Subcutaneous adipose tissue (tissue), 4 donors: ENCODE data around the gene TGM6. TPM values are rescaled to one million over a fixed set of nuclear protein-coding genes. Genes with fewer than 3 reads are reported as not detected.

Experiments
- total RNA-seq, 4 donors: library from RNA; depleted of rRNA; stranded (reverse); fragments of >200 nt; gene quantifications; one replicate each; pipeline ENCODE4 v1.1.0, GENCODE V29; 2016
- TF ChIP-seq, protein P1 (sequence below): fragments of 450-650 bp; IDR thresholded peaks from one replicate; pipeline ENCODE4 v1.5.1; 2016; ENCODE audit warnings: low read depth, mild to moderate bottlenecking, control low read depth, antibody characterized with exemption, moderate library complexity

The TGM6 gene
- total RNA-seq, 4 donors from 2014 or later = not detected

DNA sequence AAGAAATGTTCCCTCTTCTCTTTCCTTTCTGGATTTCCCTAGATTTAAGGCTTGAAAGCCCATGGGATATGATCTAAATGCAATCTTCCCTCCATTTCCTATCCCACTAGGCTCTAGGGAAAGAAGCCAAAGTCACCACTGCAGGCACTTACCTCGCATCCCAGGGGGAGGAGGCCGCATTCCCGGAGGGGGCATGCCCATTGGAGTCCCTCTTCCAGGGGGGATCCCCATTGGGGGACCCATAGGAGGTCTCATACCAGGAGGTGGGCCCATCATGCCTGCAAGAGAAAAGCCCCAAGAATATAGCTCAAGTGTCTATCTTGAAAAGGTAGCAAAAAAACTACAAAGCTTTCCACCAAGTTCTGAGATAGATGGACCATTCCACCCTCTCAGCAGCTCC, 81.8 kb downstream of the TGM6 start:
- TF ChIP-seq, protein P1, sequence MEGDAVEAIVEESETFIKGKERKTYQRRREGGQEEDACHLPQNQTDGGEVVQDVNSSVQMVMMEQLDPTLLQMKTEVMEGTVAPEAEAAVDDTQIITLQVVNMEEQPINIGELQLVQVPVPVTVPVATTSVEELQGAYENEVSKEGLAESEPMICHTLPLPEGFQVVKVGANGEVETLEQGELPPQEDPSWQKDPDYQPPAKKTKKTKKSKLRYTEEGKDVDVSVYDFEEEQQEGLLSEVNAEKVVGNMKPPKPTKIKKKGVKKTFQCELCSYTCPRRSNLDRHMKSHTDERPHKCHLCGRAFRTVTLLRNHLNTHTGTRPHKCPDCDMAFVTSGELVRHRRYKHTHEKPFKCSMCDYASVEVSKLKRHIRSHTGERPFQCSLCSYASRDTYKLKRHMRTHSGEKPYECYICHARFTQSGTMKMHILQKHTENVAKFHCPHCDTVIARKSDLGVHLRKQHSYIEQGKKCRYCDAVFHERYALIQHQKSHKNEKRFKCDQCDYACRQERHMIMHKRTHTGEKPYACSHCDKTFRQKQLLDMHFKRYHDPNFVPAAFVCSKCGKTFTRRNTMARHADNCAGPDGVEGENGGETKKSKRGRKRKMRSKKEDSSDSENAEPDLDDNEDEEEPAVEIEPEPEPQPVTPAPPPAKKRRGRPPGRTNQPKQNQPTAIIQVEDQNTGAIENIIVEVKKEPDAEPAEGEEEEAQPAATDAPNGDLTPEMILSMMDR = no peak

DNA sequence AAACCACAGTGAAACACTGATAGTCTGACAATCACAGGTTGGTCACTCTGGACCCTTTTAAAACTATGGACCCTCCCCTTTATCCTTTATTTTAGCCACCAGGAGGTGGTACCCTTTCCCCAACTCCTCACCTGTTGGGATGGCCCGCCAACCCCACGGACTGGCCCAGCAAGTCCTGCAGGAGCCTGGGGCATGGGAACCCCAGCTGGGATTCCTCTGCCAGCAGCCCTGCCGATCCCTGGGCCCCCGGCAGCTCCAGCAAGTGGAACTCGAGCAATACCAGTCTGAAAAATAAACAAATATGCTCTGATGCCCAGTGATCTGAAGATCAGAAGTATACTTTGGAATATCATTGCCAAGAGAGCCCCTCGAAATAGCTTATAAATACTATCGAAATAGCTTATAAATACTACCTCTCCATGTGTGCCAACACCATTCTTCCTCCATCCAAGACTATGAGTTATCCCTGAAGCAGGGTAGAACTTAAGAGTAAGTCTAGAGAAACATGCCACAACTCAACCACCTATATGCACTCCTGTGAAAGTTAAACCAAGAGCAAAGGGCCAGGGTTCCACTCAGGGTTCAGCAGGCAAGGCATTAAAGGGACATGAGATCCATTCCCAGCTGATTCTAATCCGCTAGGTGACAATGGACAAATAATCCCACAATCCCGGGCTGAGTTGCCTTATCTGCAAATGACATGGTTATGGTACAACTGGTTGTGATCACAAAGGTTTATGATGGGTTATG, 83.1 kb downstream of the TGM6 start:
- TF ChIP-seq, protein P1 = no peak

DNA sequence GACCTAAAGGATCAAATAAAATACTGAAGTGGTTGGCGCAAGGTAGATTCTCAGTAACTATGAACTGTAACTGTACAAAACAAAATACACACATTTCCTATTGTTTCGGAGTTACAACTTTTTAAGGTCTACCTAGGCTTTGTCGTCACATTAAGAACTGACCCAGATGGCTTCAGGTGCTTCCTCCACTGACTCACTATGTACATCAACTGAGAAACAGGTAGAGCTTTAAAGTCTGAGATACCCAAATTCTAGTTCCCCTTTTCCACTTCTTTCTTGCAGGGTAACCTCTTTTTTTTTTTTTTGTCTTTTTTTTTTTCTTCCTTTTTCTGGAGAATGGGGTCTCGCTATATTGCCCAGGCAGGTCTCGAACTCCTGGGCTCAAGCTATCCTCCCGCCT, 84.4 kb downstream of the TGM6 start:
- TF ChIP-seq, protein P1 = no peak

DNA sequence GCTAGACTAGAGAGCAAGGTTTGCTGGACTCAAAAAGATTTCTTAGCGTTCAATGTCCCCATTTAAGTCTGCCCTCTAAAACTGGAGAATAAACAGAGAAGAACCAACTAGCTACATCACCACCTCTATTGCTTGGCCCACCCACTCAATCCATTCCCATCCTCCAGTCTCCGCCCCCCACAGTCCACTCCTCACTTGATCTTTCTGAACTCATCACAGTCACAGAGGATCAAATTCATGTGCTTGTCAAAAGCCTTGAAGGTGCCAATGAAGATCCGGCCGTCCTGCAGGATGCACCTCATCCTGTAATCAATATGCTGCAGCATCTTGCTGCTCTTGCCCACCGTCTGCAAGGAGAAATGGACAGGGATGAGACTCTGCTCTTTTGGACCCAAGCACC, 86.7 kb downstream of the TGM6 start:
- TF ChIP-seq, protein P1 = no peak

DNA sequence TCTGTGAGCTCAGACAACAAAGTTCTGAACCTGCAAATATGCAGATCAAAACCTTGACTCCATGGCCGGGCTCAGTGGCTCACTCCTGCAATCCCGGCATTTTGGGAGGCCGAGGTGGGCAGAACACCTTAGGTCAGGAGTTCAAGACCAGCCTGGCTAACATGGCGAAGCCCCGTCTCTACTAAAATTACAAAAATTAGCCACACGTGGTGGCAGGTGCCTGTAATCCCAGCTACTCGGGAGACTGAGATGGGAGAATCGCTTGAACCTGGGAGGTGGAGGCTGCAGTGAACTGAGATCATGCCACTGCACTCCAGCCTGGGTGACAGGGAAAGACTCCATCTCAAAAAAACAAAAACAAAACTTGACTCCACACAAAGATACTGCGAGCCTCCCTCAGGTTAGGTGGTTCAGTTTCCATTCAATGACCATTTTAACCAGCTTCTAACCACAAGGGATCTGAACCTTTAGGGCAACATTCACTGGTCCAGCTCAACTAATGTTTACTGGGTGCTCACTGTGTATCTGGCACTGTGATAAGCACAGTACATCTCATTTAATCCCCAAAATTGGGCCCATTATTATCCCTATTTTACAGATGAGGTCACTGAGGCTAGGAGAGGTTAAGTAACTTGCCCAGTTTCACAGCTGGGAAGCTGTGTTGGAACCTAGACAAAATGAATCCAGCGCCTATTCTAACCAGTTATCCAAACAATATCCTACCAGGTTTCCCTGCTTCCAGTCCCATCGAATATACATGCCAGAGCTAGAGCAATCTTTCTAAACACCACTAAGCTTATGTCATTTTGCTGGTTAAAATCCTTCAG, 88.1 kb downstream of the TGM6 start:
- TF ChIP-seq, protein P1 = no peak

DNA sequence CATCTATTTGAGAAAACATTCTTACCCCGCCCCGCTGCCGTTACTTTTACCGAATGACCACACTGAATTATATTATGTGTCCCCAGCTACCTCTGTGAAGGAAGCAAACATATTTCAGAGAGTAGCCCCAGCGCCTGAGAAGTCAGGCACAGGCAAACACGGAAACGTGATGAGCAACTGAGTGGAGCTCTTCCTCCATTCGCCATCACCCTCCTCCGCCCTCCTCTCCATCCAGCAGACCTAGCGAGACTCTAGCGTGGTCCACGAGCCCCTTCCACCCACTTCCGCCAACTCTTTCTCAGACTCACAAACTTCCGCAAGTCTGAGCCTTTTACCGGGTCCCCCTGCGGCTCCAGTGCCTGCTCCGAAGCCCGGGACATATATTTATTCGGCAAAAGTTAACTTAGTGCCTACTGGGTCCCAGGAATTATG, 89.3 kb downstream of the TGM6 start:
- TF ChIP-seq, protein P1 = no peak

DNA sequence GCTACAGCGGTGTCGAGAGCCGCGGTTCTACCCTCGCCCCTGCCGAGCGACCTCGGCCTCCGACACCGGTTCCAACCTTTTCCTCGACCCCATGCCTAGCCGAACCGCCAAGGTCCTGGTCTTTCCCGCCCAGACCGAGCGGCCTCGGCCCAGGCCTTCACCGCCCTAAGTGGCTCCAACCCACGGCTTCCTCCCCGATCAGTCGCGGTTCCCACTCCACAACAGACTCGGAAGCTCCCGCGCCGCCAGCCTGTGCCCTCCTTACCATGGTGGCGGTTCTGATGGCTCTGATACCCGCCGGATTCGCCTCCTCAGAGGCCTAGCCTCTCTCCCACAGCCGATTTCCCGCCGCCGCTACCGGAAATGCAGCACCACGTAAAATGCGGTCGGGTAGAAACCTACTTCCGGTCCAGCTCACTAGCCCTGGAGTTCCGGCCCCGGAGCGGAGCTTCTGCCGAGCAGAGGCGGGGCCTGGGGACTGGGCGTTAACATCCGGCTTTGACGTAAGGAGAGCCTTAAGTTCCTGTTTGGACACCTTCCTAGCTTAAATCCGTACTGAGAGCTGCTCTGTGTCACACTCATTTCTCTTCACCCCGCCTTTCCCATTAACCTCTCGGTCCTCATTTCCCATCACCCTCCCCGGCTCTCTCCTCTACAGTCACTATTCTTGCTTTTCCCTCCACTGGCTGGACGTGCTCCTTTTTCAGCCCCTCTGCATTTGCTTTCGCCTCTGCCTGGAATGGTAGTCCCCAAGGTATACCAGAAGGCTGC, 89.9 kb downstream of the TGM6 start, which contains the start of gene SNRPB:
SNRPB (minus strand) TSS at position 367 of the 771 bp plus-strand sequence; CDS start at position 268, 99 bp downstream.
- TF ChIP-seq, protein P1 = no peak
